NCI-H1048 (cell line): ENCODE data around the gene SLC25A21.
A peak's percentile ranks its signal among the peaks of the same experiment; 100 is the strongest.
"Not testable (repeated sequence)": the region's sequence is repeated elsewhere in the genome, so short reads cannot be mapped to it uniquely, and the experiment has no call there.

Source experiments
- DNase-seq: peaks from one replicate; lab custom pipeline; 2025; lab: John Stamatoyannopoulos, UW

SLC25A21 gene

GRCh38 chr14:37186865-37187264, 14.5 kb upstream of the SLC25A21 start:
- no peak for DNase-seq

DNA sequence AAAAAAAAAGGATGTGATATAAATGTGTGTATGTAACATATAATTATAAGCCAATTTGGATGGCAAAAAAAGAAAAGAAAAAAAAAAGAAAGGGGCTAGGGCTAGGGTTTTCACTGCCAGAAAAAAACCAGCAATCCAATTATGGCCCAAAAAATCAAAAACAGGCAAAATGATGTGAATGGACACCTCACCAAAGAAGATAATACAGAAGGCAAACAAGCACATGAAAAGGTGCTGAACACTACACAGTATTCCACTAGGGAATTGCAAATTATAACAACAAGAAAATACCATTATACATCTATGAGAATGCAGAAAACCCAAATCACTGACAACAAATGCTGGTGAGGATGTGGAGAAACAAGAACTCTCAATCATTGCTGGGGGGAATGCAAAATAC, 13.3 kb upstream of the SLC25A21 start:
- no peak for DNase-seq

DNA sequence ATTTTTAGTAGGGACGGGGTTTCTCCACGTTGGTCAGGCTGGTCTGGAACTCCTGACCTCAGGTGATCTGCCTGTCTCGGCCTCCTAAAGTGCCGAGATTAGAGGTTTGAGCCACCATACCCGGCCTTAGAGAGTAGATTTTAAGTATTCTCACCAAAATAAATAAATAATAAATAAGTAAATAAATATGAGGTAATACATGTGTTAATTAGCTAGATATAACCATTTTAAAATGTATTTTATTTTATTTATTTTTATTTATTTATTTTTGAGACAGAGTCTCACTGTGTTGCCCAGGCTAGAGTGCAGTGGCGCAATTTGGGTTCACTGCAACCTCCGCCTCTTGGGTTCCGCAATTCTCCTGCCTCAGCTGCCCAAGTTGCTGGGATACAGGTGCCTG, 12.1 kb upstream of the SLC25A21 start:
- DNase-seq: not testable (repeated sequence)

DNA sequence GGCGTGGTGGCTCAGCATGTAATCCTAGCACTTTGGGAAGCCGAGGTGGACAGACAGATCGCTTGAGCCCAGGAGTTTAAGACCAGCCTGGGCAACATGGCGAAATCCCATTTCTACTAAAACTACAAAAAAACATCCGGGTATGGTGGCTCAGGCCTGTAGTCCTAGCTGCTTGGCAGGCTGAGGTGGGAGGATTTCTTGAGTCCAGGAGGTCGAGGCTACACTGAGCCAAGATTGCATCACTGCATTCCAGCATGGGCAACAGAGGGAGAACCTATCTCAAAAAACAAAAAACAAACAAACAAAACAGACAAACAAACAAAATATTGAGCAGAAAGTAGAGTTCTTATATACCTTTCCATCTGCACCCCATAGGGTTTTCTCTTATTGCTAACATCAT, 9.0 kb upstream of the SLC25A21 start:
- DNase-seq: no peak

DNA sequence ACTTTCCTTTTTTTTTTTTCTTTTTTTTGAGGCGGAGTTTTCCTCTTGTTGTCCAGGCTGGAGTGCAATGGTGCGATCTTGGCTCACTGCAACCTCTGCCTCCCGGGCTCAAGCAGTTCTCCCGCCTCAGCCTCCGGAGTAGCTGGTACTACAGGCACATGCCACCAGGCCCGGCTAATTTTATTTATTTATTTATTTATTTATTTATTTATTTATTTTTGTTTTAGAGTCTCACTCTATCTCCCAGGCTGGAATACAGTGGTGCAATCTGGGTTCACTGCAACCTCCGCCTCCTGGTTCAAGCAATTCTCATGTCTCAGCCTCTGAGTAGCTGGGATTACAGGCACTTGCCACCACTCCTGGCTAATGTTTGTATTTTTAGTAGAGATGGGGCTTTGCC, 8.5 kb upstream of the SLC25A21 start:
- DNase-seq: not testable (repeated sequence)

DNA sequence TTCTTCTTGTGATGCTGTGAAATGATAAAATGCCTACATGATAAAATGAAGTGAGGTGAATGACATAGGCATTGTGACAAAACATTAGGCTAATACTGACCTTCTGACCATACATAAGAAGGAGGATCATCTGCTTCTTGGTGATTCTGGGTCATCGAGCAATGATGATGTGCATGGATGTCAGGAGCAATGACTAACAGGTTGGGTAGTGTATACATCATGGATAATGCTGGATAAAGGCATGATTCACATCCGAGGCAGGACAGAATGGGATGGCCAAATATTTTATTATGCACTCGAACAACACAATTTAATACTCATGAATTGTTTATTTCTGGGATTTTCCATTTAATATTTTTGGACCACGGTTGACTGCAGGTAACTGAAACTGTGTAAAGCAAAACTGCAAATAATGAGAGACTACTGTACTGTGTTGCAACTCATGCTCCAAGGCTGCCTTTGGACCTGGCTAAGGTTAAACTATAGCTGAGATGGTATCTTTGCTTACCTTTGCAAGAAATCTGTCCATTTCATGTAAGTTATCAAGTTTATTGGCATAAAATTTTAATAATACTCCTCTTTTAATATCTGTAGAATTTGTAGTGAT, 7.6 kb upstream of the SLC25A21 start:
- DNase-seq: no peak

DNA sequence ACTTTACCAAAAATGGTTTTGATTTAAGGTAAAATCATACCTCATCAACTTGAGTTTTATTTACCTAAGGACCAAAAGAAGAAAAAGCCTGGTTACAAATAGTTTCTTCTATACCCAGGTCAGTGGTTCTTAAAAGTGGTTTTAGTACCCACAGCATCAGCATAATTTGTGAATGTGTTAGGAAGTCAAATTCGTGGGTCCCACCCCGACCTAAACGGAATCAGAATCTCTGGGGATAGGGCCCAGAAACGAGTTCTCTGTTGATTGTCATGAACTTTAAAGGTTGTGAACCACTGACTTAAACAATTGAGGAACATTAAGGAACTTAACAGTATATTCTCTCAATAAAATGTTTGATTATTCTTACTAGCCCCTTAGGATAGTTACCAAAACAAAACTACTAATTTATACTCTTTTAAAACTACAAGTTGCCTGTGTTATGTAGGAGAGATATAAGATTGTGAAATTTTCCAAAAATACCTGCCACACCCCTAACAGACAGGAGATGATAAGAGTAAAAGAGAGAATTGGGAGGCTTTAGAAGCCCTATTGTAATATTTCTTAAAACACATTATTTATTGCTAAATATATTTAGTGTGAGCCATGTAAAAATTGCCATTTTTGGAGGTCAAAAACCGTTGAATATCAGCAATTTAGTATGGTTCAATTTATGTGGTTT, 669 bp upstream of the SLC25A21 start:
- DNase-seq: no peak

- DNase-seq: no peak
Measured at GRCh38 chr14:37171678-37172023, 755 bp downstream of the SLC25A21 start.

- no peak for DNase-seq
Measured at GRCh38 chr14:37170993-37171392, 1.4 kb downstream of the SLC25A21 start.

DNA sequence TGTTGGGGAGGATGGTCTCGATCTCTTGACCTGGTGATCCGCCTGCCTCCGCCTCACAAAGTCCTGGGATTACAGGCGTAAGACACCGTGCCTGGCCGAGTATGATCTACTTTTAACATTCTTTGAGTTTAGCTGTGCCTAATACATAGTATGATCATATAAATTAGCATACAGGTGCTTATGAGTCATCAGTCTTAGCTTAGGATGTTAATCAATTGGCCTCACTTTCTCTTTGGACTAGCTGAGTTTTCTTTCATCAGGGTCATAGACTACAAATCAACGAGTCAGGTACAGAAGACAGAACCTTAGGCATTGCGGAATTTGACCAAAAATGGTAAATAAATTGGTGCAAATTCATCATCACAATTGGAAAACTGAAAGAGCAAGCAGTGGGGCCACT, 2.2 kb downstream of the SLC25A21 start:
- DNase-seq: no peak

DNA sequence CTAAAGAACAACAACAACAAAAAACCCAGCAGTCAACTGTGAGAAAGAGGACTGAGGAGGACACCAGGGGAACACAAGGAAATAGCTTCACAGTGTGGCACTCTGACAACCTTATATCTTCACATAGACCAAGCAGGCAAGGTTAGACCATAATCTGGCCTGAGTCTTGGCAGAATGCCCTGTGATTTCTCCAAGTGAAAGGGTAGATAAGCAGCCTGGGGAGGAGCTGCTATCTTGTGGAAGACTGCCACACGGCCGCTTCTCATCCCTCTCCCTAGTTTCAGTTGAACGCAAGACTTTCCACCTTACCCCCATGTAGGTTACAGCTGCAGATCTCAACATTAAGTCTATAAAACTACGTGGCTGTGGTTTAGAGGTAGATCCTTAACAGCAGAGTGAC, 3.7 kb downstream of the SLC25A21 start:
- DNase-seq: no peak

DNA sequence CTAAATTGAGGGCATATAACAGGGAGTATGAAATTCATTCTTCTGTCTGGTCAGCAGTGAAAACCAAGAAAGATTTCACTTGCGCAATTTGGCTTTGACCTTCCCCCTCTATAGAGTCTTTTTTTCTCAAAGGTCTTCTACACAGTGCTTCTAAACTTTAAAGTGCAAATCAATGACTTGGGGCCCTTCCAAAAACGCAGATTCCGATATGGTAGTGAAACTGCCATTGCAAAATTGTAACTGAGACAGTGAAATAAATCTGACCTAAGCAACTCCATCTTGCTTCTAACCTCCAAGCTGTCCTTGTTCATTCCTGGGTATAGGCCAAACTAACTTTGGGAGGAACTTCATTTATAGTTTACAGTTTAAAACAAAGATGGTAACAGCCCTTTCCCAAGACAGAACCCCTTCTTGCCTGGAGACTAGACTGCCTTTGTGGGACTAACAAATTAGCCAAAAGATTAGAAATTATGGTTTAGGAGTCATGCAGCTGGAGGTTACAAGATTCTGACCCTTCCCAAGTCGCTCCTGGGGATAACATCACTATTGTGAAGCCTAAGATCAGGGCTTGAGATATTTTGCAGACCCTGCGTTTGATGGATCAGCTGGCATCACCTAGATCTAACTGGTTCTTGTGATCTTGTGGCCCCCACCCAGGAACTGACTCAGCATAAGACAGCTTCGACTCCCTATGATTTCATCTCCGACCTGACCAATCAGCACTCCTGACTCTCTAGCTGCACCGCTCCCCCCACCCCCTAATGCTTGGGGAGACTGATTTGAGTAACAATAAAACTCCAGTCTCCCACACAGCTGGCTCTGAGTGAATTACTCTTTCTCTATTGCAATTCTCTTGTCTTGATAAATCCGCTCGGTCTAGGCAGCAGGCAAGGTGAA, 5.0 kb downstream of the SLC25A21 start:
- DNase-seq: no peak

- DNase-seq: no peak
Measured at GRCh38 chr14:37165794-37166193, 6.6 kb downstream of the SLC25A21 start.

DNA sequence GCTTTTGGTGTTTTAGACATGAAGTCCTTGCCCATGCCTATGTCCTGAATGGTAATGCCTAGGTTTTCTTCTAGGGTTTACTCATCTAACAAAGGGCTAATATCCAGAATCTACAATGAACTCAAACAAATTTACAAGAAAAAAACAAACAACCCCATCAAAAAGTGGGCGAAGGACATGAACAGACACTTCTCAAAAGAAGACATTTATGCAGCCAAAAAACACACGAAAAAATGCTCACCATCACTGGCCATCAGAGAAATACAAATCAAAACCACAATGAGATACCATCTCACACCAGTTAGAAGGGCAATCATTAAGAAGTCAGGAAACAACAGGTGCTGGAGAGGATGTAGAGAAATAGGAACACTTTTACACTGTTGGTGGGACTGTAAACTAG, 10.1 kb downstream of the SLC25A21 start:
- DNase-seq: not testable (repeated sequence)

GRCh38 chr14:37157987-37158386, 14.4 kb downstream of the SLC25A21 start:
- DNase-seq: no peak

- DNase-seq: no peak
Measured at GRCh38 chr14:37153483-37153882, 18.9 kb downstream of the SLC25A21 start.

DNA sequence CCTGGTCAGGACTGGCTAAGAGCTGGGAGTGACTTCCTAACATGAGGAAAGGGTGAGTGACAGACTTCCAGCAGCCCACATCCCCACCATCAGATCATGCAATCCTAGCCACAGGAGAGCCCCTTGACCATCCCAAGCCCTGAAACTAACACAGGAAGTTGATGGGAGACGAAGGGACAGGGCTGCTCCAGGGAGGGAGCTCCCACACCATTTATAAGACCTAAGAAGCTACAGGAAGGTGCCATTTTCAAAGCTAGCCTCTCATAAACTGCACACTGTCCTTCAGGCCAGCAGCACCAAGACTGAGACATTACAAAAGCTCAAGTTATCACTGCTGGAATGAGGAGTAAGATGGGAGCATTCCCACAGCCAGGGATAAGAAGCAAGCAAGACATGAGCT, 19.4 kb downstream of the SLC25A21 start:
- DNase-seq: no peak

DNA sequence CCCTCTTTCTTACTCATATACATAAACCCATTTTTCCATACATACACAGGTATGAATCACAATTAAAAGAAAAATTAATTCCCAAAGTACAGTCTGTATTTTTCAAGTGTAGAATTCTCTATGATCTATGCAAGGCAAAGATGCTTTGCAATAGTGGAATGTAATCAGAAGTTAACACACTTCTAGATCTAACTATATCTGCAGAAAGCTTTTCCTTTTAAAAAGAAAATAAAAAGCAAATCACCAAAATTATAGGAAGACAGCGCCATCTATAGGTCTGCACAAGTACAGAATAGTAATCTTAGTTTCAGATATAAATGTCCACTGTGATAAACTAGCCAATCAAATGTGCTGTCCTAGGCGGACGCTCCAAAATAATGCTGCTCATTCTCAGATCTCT, 22.0 kb downstream of the SLC25A21 start:
- peak; percentile 37 for DNase-seq

DNA sequence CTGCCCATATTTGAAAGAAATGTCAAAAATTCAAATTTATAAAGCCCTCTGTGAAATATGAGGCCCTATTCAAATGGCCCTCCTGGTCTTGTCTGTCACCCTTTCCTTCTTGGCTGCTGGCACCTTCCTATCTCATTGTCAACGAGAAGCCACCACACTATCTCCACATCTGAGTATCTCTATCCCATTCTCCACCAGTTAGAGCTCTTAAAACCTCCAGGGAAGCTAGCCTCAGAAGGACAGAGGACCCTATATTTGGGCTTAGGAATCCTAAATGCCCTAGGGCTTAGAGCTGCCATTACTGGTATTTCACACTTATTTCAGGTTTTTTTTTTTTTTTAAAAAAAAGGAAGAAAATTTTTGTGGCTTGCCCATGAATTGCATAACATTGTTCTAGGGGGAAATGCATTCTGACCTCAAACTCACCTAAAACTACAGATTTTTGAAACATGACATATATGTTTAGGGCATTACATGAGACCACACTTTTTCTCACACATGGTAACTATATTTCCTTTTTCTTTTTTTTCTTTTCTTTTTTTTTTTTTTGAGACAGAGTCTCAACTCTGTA, 25.0 kb downstream of the SLC25A21 start:
- DNase-seq: no peak

GRCh38 chr14:37146438-37146837, 26.0 kb downstream of the SLC25A21 start:
- not testable (repeated sequence) for DNase-seq

GRCh38 chr14:37145395-37145794, 27.0 kb downstream of the SLC25A21 start:
- DNase-seq: no peak

- no peak for DNase-seq
Measured at GRCh38 chr14:37144729-37145363, 27.6 kb downstream of the SLC25A21 start.
